HepG2 (cell line): ENCODE measurements around the gene S1PR2. TPM values are rescaled to one million over a fixed set of nuclear protein-coding genes. Genes with fewer than 3 reads are reported as not detected.
A peak's percentile ranks its signal among the peaks of the same experiment; 100 is the strongest.

Source experiments
- ARID5B ChIP-seq: IDR thresholded peaks from 2 replicates; pipeline ENCODE4 v1.4.0; 2020; ENCODE audit warnings: mild to moderate bottlenecking, missing genetic modification reagents
- BRF2 ChIP-seq: sonication (generic); formaldehyde crosslinking; IDR thresholded peaks from 2 replicates; pipeline ENCODE4 v1.8.1; 2022; ENCODE audit warnings: mild to moderate bottlenecking, missing genetic modification reagents
- CHD2 ChIP-seq: IDR thresholded peaks from 2 replicates; pipeline ENCODE4 v1.6.1; 2011; ENCODE audit warnings: low read depth, low read length, improper control_type of control experiment
- GLI4 ChIP-seq: sonication (generic); formaldehyde crosslinking; IDR thresholded peaks from 2 replicates; pipeline ENCODE4 v1.5.1; 2020; ENCODE audit warnings: missing genetic modification reagents, mild to moderate bottlenecking, moderate library complexity, borderline replicate concordance
- KDM2A ChIP-seq: sonication (generic); formaldehyde crosslinking; IDR thresholded peaks from 2 replicates; pipeline ENCODE4 v1.4.0; 2020; ENCODE audit warnings: low read depth, missing genetic modification reagents, borderline replicate concordance
- NCOA1 ChIP-seq: sonication (generic); formaldehyde crosslinking; IDR thresholded peaks from 2 replicates; pipeline ENCODE4 v1.9.0; 2021; ENCODE audit warnings: missing genetic modification reagents
- NKX3-1 ChIP-seq: sonication (generic); formaldehyde crosslinking; IDR thresholded peaks from 2 replicates; pipeline ENCODE4 v1.5.0; 2020; ENCODE audit warnings: missing genetic modification reagents
- SOX13 ChIP-seq, 3 experiments: fragments of 450-650 bp in 1 of 3; sonication (generic) in 1 of 3; formaldehyde crosslinking in 1 of 3; IDR thresholded peaks in 2 of 3; conservative IDR thresholded peaks in 1 of 3; 2 replicates each; pipeline versions ENCODE4 v1.5.0 to v1.6.1; 2016 to 2020; ENCODE audit warnings: antibody characterized with exemption in 1 of 3, mild to moderate bottlenecking in 1 of 3, missing compliant biosample characterization in 1 of 3, missing genetic modification reagents in 1 of 3, moderate library complexity in 1 of 3
- SRY ChIP-seq: sonication (generic); formaldehyde crosslinking; IDR thresholded peaks from 2 replicates; pipeline ENCODE4 v1.8.0; 2022; ENCODE audit warnings: mild to moderate bottlenecking, missing genetic modification reagents
- USF2 ChIP-seq, 2 experiments: sonication (generic) in 1 of 2; formaldehyde crosslinking in 1 of 2; IDR thresholded peaks; 2 replicates each; pipeline versions ENCODE4 v1.5.1 to v1.6.1; 2011 to 2020; ENCODE audit warnings: borderline replicate concordance in 1 of 2, low read depth in 1 of 2, low read length in 1 of 2, mild to moderate bottlenecking in 1 of 2, missing genetic modification reagents in 1 of 2, moderate library complexity in 1 of 2
- ZBTB49 ChIP-seq: sonication (generic); formaldehyde crosslinking; IDR thresholded peaks from 2 replicates; pipeline ENCODE4 v1.4.0; 2020; ENCODE audit warnings: missing genetic modification reagents, borderline replicate concordance
- ZBTB7B ChIP-seq: sonication (generic); formaldehyde crosslinking; IDR thresholded peaks from 2 replicates; pipeline ENCODE4 v1.4.0; 2020; ENCODE audit warnings: missing genetic modification reagents
- ZNF224 ChIP-seq: sonication (generic); formaldehyde crosslinking; IDR thresholded peaks from 2 replicates; pipeline ENCODE4 v1.5.0; 2020; ENCODE audit warnings: mild to moderate bottlenecking, missing genetic modification reagents
- ZNF275 ChIP-seq: sonication (generic); formaldehyde crosslinking; IDR thresholded peaks from 2 replicates; pipeline ENCODE4 v1.8.0; 2022; ENCODE audit warnings: missing genetic modification reagents, mild to moderate bottlenecking, inconsistent platforms, borderline replicate concordance
- ZNF329 ChIP-seq: sonication (generic); formaldehyde crosslinking; IDR thresholded peaks from 2 replicates; pipeline ENCODE4 v1.9.0; 2021; ENCODE audit warnings: low read depth, mild to moderate bottlenecking, missing genetic modification reagents
- ZNF629 ChIP-seq: sonication (generic); formaldehyde crosslinking; conservative IDR thresholded peaks from 2 replicates; pipeline ENCODE4 v1.5.0; 2020; ENCODE audit warnings: missing genetic modification reagents
- polyA plus RNA-seq, 8 experiments: library from polyadenylated mRNA; depleted of rRNA in 3 of 8; stranded (reverse) in 7 of 8; unstranded in 1 of 8; fragments of >200 nt; fragmentation: Illumina TruSeq in 4 of 8; extraction: Trizol in 4 of 8; gene quantifications; 2 replicates each; pipeline versions ENCODE4 v1.2.1 to v1.2.3, GENCODE V29; 2011 to 2016; ENCODE audit warnings: low read depth in 4 of 8, missing spikeins in 1 of 8, mixed read lengths in 1 of 8; ENCODE audit not compliant: insufficient read depth in 1 of 8
- total RNA-seq, 5 experiments: library from RNA; depleted of rRNA; stranded (reverse); fragments of >200 nt; fragmentation: Illumina TruSeq; extraction: Trizol; gene quantifications; 2 replicates each; pipeline ENCODE4 v1.2.3, GENCODE V29; 2016; ENCODE audit warnings: low read depth in 1 of 5

Gene S1PR2
- total and polyA plus RNA-seq, 2 of the 13 experiments (the other 11 are each of a cell fraction or from before 2014, with no cell fraction given), result 0.91 to 1.3 TPM

GRCh38 chr19:10193790-10194499 lies 37.2 kb downstream of the S1PR2 start (continued):
- TF ChIP-seq ARID5B (CRISPR knock-in tag), result no peak
- TF ChIP-seq NCOA1, result no peak
- peak; percentile 51; the same call in 1 of the 2 replicates for TF ChIP-seq ZBTB7B (CRISPR knock-in tag)
- 0 out of 2 replicates have a peak, but pooled peaks have one; percentile 64 for TF ChIP-seq GLI4
- TF ChIP-seq ZNF629, result no peak
- 0 out of 2 replicates have a peak, but pooled peaks have one; percentile 7 for TF ChIP-seq BRF2 (CRISPR knock-in tag)
- TF ChIP-seq NKX3-1, result 0 out of 2 replicates have a peak, but pooled peaks have one; percentile 16
- TF ChIP-seq SRY, result peak; percentile 77
- TF ChIP-seq ZNF275, result no peak
- no peak for TF ChIP-seq CHD2
- no peak for TF ChIP-seq ZBTB49 (CRISPR knock-in tag)
- TF ChIP-seq SOX13 (IDR thresholded peaks at IDR 0.05), result no peak
- TF ChIP-seq SOX13 (CRISPR knock-in tag; conservative IDR thresholded peaks at IDR 0.05 in 1 of 2, IDR thresholded peaks at IDR 0.05 in 1 of 2), result no peak
- TF ChIP-seq KDM2A (CRISPR knock-in tag), result peak; percentile 10; the same call in 1 of the 2 replicates
- no peak; the same call in 1 of the 2 replicates for TF ChIP-seq ZNF224 (CRISPR knock-in tag)
- TF ChIP-seq ZNF329 (CRISPR knock-in tag), result 0 out of 2 replicates have a peak, but pooled peaks have one; percentile 51
- no peak for TF ChIP-seq USF2 (IDR thresholded peaks at IDR 0.05; ENCODE audit: low read depth, low read length)
- TF ChIP-seq USF2 (CRISPR knock-in tag; IDR thresholded peaks at IDR 0.05; ENCODE audit: borderline replicate concordance), result no peak
